ENCODE data around the gene TGIF1.

The TGIF1 gene

GRCh38 chr18:3480827-3481573 is 31.0 kb downstream of the TGIF1 start:
- in situ Hi-C loops (cut with MboI; ENCODE audit: low sequenced_read_pairs) = no loop called here

- in situ Hi-C loops (cut with MboI; ENCODE audit: low sequenced_read_pairs) = no loop called here
Observed at GRCh38 chr18:3481696-3482210, 31.8 kb downstream of the TGIF1 start.

- in situ Hi-C loops (cut with MboI; ENCODE audit: low sequenced_read_pairs) = no loop called here
Observed at GRCh38 chr18:3482258-3482657, 32.3 kb downstream of the TGIF1 start.

- in situ Hi-C loops (cut with MboI; ENCODE audit: low sequenced_read_pairs) = no loop called here
Observed at GRCh38 chr18:3485153-3486149, 35.5 kb downstream of the TGIF1 start.

- in situ Hi-C loops (cut with MboI; ENCODE audit: low sequenced_read_pairs) = no loop called here
Observed at GRCh38 chr18:3486512-3486911, 36.5 kb downstream of the TGIF1 start.

- in situ Hi-C loops (cut with MboI; ENCODE audit: low sequenced_read_pairs) = no loop called here
Observed at GRCh38 chr18:3489462-3489861, 39.5 kb downstream of the TGIF1 start.

- in situ Hi-C loops (cut with MboI; ENCODE audit: low sequenced_read_pairs) = no loop called here
Observed at GRCh38 chr18:3491981-3492555, 42.1 kb downstream of the TGIF1 start.

GRCh38 chr18:3492721-3493120 is 42.7 kb downstream of the TGIF1 start:
- in situ Hi-C loops (cut with MboI; ENCODE audit: low sequenced_read_pairs) = no loop called here

GRCh38 chr18:3493501-3494244 is 43.7 kb downstream of the TGIF1 start:
- in situ Hi-C loops (cut with MboI; ENCODE audit: low sequenced_read_pairs) = no loop called here

- in situ Hi-C loops (cut with MboI; ENCODE audit: low sequenced_read_pairs) = no loop called here
Observed at GRCh38 chr18:3494245-3494526, 44.2 kb downstream of the TGIF1 start.

GRCh38 chr18:3494569-3494968 is 44.6 kb downstream of the TGIF1 start:
- in situ Hi-C loops (cut with MboI; ENCODE audit: low sequenced_read_pairs) = no loop called here

GRCh38 chr18:3495691-3496430 is 45.9 kb downstream of the TGIF1 start:
- in situ Hi-C loops (cut with MboI; ENCODE audit: low sequenced_read_pairs) = no loop called here

- in situ Hi-C loops (cut with MboI; ENCODE audit: low sequenced_read_pairs) = no loop called here
Observed at GRCh38 chr18:3498698-3499471, 48.9 kb downstream of the TGIF1 start.

GRCh38 chr18:3499501-3499900 is 49.5 kb downstream of the TGIF1 start:
- in situ Hi-C loops (cut with MboI; ENCODE audit: low sequenced_read_pairs) = no loop called here

- in situ Hi-C loops (cut with MboI; ENCODE audit: low sequenced_read_pairs) = no loop called here
Observed at GRCh38 chr18:3500016-3500415, 50.0 kb downstream of the TGIF1 start.

GRCh38 chr18:3502650-3503049 is 52.7 kb downstream of the TGIF1 start:
- in situ Hi-C loops (cut with MboI; ENCODE audit: low sequenced_read_pairs) = no loop called here

GRCh38 chr18:3504637-3505036 is 54.7 kb downstream of the TGIF1 start:
- in situ Hi-C loops (cut with MboI; ENCODE audit: low sequenced_read_pairs) = no loop called here

- in situ Hi-C loops (cut with MboI; ENCODE audit: low sequenced_read_pairs) = no loop called here
Observed at GRCh38 chr18:3508576-3509549, 58.9 kb downstream of the TGIF1 start.

Measured in HL-60/S4 (cell line).